ENCODE results near the gene CARS2. TPM values are rescaled to one million over a fixed set of nuclear protein-coding genes. Genes with fewer than 3 reads are reported as not detected.
"Not testable (repeated sequence)": the region's sequence is repeated elsewhere in the genome, so short reads cannot be mapped to it uniquely, and the experiment has no call there.

CARS2 gene
- total RNA-seq, 3 donors from 2014 or later (not counting 1 experiment from before 2014, with no cell fraction given): 65.3 to 77.3 (median 73.0) TPM

GRCh38 chr13:110698689-110699088 is 7.2 kb downstream of the CARS2 start:
- Histone ChIP-seq H3K9me3 (ENCODE audit: control insufficient read depth, insufficient read depth, low read length) (no peaks in the 10 kb centered on the region), H3K36me3 (ENCODE audit: control insufficient read depth, insufficient read depth, low read length) (peaks cover 60% of the 10 kb centered on the region), H3K27ac (ENCODE audit: low read length) (no peak overlapping the region), H3K4me3 (ENCODE audit: low read length) (no peak overlapping the region), H3K27me3 (ENCODE audit: control insufficient read depth, insufficient read depth, low read length) (no peaks in the 10 kb centered on the region), H3K4me1 (ENCODE audit: control insufficient read depth, insufficient read depth, low read length) (peaks cover 5% of the 10 kb centered on the region)
- no peak overlapping the region for H3K4me3 Mint-ChIP-seq
- H3K27me3 Mint-ChIP-seq (ENCODE audit: low read depth in 2 of 2): no peaks in the 10 kb centered on the region
- H3K4me1 Mint-ChIP-seq: peaks cover 21 to 33% of the 10 kb centered on the region in 2 donors
- ATAC-seq: no peak
- H3K27ac Mint-ChIP-seq: no peak overlapping the region
- no peaks in the 10 kb centered on the region for H3K9me3 Mint-ChIP-seq
- intact Hi-C loops (cut with micrococcal nuclease): no loop called here
- no peak for TF ChIP-seq CTCF (IDR thresholded peaks at IDR 0.05)
- no peak for DNase-seq
- H3K36me3 Mint-ChIP-seq: peaks cover 8% of the 10 kb centered on the region
- 70% methylated on average over 4 of the region's 4 CpGs for WGBS (ENCODE audit: insufficient coverage)

- H3K9me3 ChIP-seq (ENCODE audit: control insufficient read depth, insufficient read depth, low read length): no peaks in the 10 kb centered on the region
- Mint-ChIP-seq H3K4me3 (no peak overlapping the region), H3K27me3 (ENCODE audit: low read depth in 2 of 2) (no peaks in the 10 kb centered on the region), H3K36me3 (peaks cover 8% of the 10 kb centered on the region), H3K9me3 (no peaks in the 10 kb centered on the region), H3K27ac (no peak overlapping the region), H3K4me1 (peaks cover 17 to 29% of the 10 kb centered on the region in 2 donors)
- H3K4me1 ChIP-seq (ENCODE audit: control insufficient read depth, insufficient read depth, low read length): peaks cover 5% of the 10 kb centered on the region
- no peak overlapping the region for H3K4me3 ChIP-seq (ENCODE audit: low read length)
- peaks cover 63% of the 10 kb centered on the region for H3K36me3 ChIP-seq (ENCODE audit: control insufficient read depth, insufficient read depth, low read length)
- H3K27ac ChIP-seq (ENCODE audit: low read length): no peak overlapping the region
- ATAC-seq (no peak), DNase-seq (no peak)
- 80% methylated on average over 1 of the region's 4 CpGs for WGBS (ENCODE audit: insufficient coverage)
- H3K27me3 ChIP-seq (ENCODE audit: control insufficient read depth, insufficient read depth, low read length): no peaks in the 10 kb centered on the region
- TF ChIP-seq CTCF (IDR thresholded peaks at IDR 0.05): no peak
- intact Hi-C loops (cut with micrococcal nuclease): no loop called here
Measured at GRCh38 chr13:110697842-110698241, 8.1 kb downstream of the CARS2 start.

GRCh38 chr13:110696776-110697175 is 9.1 kb downstream of the CARS2 start:
- H3K4me3 Mint-ChIP-seq: no peak overlapping the region
- no peak for ATAC-seq
- H3K27me3 ChIP-seq (ENCODE audit: control insufficient read depth, insufficient read depth, low read length): no peaks in the 10 kb centered on the region
- peaks cover 60% of the 10 kb centered on the region for H3K36me3 ChIP-seq (ENCODE audit: control insufficient read depth, insufficient read depth, low read length)
- TF ChIP-seq CTCF (IDR thresholded peaks at IDR 0.05): no peak
- H3K9me3 Mint-ChIP-seq: no peaks in the 10 kb centered on the region
- H3K27ac ChIP-seq (ENCODE audit: low read length): no peak overlapping the region
- 93% methylated on average over 10 of the region's 10 CpGs for WGBS (ENCODE audit: insufficient coverage)
- DNase-seq: no peak
- H3K4me3 ChIP-seq (ENCODE audit: low read length): no peak overlapping the region
- H3K27ac Mint-ChIP-seq: no peak overlapping the region
- H3K4me1 Mint-ChIP-seq: peaks cover 14 to 19% of the 10 kb centered on the region in 2 donors
- no peaks in the 10 kb centered on the region for H3K9me3 ChIP-seq (ENCODE audit: control insufficient read depth, insufficient read depth, low read length)
- peaks cover 5% of the 10 kb centered on the region for H3K4me1 ChIP-seq (ENCODE audit: control insufficient read depth, insufficient read depth, low read length)
- no peaks in the 10 kb centered on the region for H3K27me3 Mint-ChIP-seq (ENCODE audit: low read depth in 2 of 2)
- H3K36me3 Mint-ChIP-seq: peaks cover 8% of the 10 kb centered on the region
- intact Hi-C loops (cut with micrococcal nuclease): no loop called here

GRCh38 chr13:110695774-110696173 is 10.1 kb downstream of the CARS2 start:
- H3K36me3 Mint-ChIP-seq; DNase-seq; H3K4me3 Mint-ChIP-seq; intact Hi-C loops (cut with micrococcal nuclease); H3K27me3 Mint-ChIP-seq (ENCODE audit: low read depth in 2 of 2); H3K4me3 ChIP-seq (ENCODE audit: low read length); H3K9me3 ChIP-seq (ENCODE audit: control insufficient read depth, insufficient read depth, low read length); H3K4me1 ChIP-seq (ENCODE audit: control insufficient read depth, insufficient read depth, low read length); H3K9me3 Mint-ChIP-seq; ATAC-seq; H3K27ac Mint-ChIP-seq; H3K27me3 ChIP-seq (ENCODE audit: control insufficient read depth, insufficient read depth, low read length); H3K27ac ChIP-seq (ENCODE audit: low read length): not testable (repeated sequence)
- peaks cover 13 to 14% of the 10 kb centered on the region in 2 donors for H3K4me1 Mint-ChIP-seq
- 92% methylated on average over 7 of the region's 7 CpGs for WGBS (ENCODE audit: insufficient coverage)
- H3K36me3 ChIP-seq (ENCODE audit: control insufficient read depth, insufficient read depth, low read length): peaks cover 52% of the 10 kb centered on the region

Data from natural killer cell (primary cell).